ENCODE measurements around the gene WNT7B.

WNT7B gene

DNA sequence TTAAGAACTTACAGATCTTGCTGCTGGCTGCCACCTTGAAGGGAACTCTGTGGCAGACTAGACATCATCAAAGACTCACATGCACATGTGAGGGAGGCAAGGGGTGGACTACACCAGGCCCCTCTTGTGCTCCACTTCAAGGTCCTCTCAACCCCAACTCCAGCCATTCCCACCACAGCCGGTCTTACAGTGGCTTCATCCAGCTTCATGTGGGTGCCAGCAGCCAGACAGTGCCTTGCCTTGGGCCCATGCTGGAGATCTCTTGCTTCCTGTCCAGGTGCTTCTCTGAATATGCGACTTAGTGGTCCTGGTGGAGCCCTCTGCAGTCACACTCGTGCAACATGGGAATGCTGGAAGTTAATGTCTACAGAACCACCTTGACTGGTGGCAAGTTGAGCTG, 44.6 kb upstream of the WNT7B start:
- no peak for DNase-seq (ENCODE audit: low read depth)
- TF ChIP-seq, protein P1, sequence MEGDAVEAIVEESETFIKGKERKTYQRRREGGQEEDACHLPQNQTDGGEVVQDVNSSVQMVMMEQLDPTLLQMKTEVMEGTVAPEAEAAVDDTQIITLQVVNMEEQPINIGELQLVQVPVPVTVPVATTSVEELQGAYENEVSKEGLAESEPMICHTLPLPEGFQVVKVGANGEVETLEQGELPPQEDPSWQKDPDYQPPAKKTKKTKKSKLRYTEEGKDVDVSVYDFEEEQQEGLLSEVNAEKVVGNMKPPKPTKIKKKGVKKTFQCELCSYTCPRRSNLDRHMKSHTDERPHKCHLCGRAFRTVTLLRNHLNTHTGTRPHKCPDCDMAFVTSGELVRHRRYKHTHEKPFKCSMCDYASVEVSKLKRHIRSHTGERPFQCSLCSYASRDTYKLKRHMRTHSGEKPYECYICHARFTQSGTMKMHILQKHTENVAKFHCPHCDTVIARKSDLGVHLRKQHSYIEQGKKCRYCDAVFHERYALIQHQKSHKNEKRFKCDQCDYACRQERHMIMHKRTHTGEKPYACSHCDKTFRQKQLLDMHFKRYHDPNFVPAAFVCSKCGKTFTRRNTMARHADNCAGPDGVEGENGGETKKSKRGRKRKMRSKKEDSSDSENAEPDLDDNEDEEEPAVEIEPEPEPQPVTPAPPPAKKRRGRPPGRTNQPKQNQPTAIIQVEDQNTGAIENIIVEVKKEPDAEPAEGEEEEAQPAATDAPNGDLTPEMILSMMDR (conservative IDR thresholded peaks at IDR 0.05; ENCODE audit: control insufficient read depth, insufficient read depth, low read depth, low read length), result no peak
- no peak overlapping the region for H3K4me3 ChIP-seq (ENCODE audit: control insufficient read depth, low read depth, low read length)

DNA sequence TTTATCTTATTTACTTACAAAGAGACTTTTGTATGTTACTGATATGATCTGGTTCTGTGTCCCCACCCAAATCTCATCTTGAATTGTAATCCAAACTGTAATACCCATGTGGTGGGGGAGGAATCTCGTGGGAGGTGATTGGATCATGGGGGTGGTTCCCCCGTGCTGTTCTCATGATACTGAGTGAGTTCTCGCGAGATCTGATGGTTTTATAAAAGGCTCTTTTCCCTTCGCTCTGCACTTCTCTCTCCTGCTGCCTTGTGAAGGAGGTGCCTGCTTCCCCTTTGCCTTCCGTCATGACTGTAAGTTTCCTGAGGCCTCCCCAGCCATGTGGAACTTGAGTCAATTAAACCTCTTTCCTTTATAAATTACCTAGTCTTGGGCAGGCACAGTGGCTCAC, 42.4 kb upstream of the WNT7B start:
- TF ChIP-seq, protein P1 (conservative IDR thresholded peaks at IDR 0.05; ENCODE audit: control insufficient read depth, insufficient read depth, low read depth, low read length), result no peak
- H3K4me3 ChIP-seq (ENCODE audit: control insufficient read depth, low read depth, low read length), result no peak overlapping the region
- no peak for DNase-seq (ENCODE audit: low read depth)

DNA sequence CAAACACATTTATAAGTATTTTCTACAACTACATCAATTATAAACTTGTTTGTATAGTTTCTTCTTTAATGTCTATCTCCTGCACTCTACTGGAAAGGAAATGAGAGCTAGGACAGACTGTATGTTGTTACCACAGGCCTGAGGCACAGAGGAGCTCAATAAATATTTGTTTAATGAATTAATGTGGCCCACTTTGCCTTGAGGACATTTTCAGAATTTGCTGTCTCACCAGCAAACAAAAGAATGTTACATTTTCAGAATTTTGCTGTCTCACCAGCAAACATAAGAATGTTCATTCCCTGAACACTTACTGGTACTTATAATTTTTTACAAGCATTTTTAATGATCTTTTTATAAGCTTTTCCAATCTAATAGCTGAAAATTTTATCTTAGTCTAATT, 41.9 kb upstream of the WNT7B start:
- DNase-seq (ENCODE audit: low read depth), result no peak
- H3K4me3 ChIP-seq (ENCODE audit: control insufficient read depth, low read depth, low read length), result no peak overlapping the region
- TF ChIP-seq, protein P1 (conservative IDR thresholded peaks at IDR 0.05; ENCODE audit: control insufficient read depth, insufficient read depth, low read depth, low read length), result no peak

DNA sequence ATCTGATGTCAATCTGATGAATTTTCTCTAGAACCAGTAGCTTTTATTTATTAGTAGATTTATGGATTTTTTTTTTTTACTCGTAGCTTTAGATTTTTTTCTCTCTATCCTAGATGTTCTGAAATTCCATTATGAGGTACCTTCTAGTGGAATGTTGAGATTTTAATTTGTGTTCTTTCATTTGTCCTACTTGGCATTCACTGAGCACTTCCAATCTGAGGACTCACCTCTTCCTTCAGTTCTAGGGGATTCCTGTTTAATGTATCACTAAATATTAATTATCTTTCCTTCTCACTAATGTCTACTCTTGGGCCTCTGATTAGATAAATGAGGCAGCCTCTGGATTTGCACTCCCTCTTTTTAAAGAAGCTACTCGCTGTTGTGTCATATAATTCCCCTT, 40.2 kb upstream of the WNT7B start:
- TF ChIP-seq, protein P1 (conservative IDR thresholded peaks at IDR 0.05; ENCODE audit: control insufficient read depth, insufficient read depth, low read depth, low read length), result no peak
- H3K4me3 ChIP-seq (ENCODE audit: control insufficient read depth, low read depth, low read length), result no peak overlapping the region

DNA sequence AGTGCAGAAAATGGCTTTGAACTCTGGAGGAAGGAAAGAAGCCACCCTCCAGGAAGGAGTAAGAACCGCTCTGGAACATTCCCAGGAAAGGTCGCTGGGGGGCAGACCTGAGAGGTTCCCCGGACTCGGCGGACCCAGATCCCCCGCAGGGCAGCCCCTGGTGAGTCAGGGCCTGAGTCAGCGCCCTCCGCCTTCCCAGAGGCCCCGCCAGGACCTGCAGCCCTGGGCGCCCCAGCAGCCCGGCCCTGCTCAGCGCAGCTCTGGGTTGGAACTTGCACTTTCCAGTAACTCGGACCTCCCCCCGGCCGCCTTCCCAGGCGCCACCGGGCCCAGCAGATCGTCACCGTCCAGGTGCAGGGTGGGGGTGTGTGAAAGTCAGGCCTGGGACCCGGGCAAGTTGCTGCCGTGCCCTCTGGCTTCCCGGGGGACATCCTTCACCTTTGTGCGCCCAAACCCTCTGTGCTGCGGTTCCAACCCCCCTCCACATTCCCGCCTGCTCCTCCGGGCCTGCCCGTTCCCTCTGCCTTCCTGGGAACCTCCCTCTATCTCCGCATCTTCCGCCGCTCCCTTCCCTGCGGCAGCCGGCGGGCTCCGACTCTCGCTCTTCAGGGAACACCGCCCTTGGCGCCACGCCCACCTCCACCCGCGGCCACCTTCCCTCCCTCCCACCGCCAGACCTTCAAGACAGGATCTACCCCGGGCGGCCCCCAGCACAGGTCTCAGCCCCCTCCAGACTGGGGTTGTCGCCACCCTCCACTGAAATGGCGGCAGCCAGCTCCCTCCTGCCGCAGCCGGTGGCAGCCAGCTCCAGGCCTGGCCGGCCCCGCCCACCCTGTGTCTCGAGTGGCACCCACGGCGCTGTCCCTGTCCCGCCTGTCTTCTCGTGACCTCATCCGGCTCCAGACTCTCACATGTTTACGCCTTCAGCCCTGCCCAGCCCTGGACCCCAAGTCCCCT, 36.8 kb upstream of the WNT7B start:
- H3K4me3 ChIP-seq (ENCODE audit: control insufficient read depth, low read depth, low read length), result peak overlapping the region; percentile 58
- peak; percentile 98 for DNase-seq (ENCODE audit: low read depth)
- TF ChIP-seq, protein P1 (conservative IDR thresholded peaks at IDR 0.05; ENCODE audit: control insufficient read depth, insufficient read depth, low read depth, low read length), result peak; percentile 70

More for the DNA sequence above, 40.2 kb upstream of the WNT7B start:
- no peak for DNase-seq (ENCODE audit: low read depth)

DNA sequence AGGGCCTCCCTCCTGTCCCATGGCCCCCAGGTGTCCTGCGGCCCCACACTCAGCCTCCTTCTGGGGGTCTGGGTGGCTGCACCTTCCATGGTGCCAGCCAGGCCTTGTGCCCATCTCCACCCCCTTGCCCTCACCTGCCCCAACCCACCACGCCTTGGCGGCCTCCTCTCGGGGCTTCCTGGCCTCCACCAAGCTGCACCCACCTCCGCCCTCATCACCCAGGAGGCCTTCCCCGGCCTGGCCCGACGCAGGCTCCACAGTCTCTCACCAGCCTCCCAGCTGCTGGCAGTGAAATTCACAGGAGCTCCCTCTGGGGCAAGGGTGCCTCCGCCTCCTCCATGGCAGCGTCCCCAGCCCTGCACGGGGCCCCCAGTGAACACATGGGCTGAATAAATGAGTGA, 35.9 kb upstream of the WNT7B start:
- TF ChIP-seq, protein P1 (conservative IDR thresholded peaks at IDR 0.05; ENCODE audit: control insufficient read depth, insufficient read depth, low read depth, low read length), result no peak
- H3K4me3 ChIP-seq (ENCODE audit: control insufficient read depth, low read depth, low read length), result no peak overlapping the region
- DNase-seq (ENCODE audit: low read depth), result no peak
